CD4-positive, alpha-beta T cell treated with Interleukin-17A for 4 hours (primary cell): ENCODE results near the gene TBC1D2B.

Source experiments
- DNase-seq: peaks from one replicate; pipeline ENCODE4 v3.0.0-alpha.2; 2020; ENCODE audit warnings: mixed read lengths

The TBC1D2B gene

GRCh38 chr15:78024519-78024870, 53.0 kb downstream of the TBC1D2B start:
- DNase-seq, result no peak

GRCh38 chr15:78023865-78024518, 53.5 kb downstream of the TBC1D2B start:
- DNase-seq, result no peak

GRCh38 chr15:78023081-78023665, 54.3 kb downstream of the TBC1D2B start:
- no peak for DNase-seq

DNA sequence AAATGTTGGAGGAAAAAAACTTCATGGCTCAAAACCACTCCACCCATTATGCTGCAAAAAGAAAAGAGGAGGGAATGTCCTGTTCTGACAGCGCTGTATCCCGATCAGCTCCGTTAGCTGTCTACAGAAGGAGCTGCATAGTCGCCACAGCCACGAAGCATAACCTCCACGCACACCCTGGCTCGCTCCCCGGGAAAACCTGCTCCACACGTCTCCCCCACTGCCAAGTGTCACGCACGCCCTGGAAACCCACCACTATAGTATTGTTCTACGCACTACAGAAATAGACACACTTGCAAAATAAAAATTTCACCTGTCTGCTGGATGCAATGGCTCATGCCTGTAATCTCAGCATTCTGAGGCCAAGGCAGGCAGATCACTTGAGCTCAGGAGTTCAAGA, 55.8 kb downstream of the TBC1D2B start:
- no peak for DNase-seq

DNA sequence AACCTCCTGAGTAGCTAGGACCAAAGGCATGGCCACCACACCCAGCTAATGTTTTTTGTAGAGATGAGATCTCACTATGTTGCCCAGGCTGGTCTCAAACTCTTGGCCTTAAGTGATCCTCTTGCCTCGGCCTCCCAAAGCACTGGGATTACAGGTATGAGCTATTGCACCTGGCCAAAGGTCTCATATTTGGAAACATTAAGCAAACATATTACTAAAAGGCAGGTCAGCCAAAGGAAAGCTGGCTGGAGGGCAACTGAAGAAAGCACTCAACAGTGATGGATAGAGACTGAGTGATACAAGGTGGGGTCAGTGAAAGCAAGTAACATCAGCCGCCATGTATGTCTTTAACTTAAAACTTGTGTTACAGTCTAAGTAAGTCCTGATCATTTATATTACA, 57.5 kb downstream of the TBC1D2B start:
- DNase-seq, result no peak

GRCh38 chr15:78018946-78019644, 58.4 kb downstream of the TBC1D2B start:
- DNase-seq, result no peak

DNA sequence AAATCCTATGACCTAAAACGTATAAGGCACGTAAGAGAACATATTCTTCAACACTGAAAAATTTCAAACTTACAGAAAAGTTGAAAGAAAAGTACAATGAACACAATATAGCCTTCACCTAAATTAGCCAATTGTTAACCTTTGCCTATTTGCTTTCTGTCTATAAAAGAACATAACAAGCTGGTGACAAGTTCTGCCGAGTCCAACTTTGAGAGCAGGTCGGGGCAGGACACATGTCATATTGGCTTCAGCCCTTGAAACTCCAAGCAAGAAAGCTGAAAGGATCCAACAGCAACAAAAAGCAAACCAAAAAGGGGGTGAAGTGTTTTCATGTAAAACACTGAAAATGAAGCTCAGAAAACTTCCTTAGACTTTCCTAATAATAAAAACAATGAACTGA, 59.1 kb downstream of the TBC1D2B start:
- DNase-seq, result no peak

DNA sequence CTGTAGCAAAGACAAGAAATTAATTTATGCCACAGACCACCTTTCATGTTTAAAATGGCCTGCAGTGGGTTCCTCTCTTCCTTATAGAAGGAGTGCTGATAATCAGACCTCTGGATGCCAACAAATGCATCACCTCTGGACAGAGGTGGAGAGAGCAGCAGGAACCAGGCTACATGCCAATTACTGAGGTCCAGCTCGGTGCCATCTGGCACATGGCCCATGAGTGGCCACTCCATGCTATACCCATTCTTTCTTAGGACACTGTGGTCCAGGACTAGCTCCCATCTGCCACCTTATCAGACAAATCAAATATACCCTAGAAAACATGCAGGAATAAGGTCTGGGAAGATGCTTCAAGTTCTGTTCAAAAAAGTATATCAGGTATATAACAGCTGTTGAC, 60.7 kb downstream of the TBC1D2B start:
- no peak for DNase-seq

DNA sequence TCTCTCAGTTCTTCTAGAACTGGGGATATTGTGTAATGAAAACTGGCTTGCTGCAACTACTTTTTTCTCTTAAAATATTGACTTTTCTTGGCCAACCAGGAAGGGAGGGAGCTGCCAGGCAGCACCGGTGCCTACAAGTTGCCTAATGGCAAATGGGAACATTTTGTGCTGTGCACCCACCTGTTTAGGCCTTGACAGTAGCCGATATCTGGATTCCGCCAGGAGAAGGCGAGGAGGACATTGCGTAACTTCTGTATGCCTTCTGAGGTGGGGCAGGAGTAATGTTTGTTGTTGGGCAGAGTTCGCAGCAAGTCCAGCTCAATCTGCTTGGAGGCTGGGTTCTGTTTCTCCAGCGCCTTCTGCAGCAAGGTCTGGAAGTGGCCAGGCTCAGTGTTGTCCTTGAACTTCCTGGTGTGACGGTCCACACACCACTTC, 64.9 kb downstream of the TBC1D2B start:
- no peak for DNase-seq

DNA sequence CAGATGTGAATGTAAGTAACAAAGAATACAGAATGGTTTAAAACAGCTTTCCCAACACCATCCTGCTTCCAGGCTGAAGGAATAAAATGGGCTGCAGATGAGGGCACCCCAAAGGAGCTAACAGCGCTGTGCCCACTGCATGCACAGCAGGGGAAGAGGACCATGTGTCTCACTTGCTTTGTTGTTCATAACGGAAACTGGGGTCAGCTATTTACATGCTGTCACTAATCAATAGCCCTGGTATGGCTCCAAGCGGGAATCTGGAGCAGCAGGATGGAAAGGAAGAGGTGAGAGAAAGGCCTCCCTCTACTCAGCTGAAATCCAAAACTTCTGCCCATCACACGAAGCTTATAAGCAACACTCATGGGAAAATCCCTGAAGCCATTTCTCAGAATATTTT, 67.4 kb downstream of the TBC1D2B start:
- no peak for DNase-seq

GRCh38 chr15:78007964-78008886, 69.3 kb downstream of the TBC1D2B start:
- DNase-seq, result no peak

GRCh38 chr15:78007211-78007931, 70.1 kb downstream of the TBC1D2B start:
- DNase-seq, result no peak

GRCh38 chr15:78006567-78007205, 70.8 kb downstream of the TBC1D2B start:
- no peak for DNase-seq

- no peak for DNase-seq
Measured at GRCh38 chr15:78004919-78005634, 72.4 kb downstream of the TBC1D2B start.

DNA sequence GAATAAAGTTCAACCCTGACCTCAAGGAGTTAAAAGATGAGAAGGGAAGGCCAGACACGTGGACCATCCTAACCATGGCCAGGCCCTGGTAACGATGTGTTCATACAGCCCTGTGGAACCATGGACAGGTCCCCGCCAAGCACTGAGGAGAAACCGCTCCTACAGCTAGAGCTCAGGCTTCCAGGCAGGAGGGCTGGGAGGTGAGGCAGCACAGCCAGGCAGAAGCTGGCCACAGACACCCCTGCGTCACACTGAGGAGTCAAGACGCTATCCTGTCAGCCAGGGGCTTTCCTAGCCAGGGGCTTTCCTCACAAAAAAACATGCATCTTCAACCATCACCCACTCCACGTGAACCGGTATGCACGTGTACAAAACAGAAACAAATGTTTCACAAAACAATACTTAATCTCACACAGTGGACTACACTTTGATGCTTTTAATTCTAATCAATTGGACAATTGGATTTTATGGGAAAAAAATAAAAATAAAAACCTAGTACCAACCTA, 73.2 kb downstream of the TBC1D2B start:
- DNase-seq, result no peak

GRCh38 chr15:78003539-78004008, 73.9 kb downstream of the TBC1D2B start:
- no peak for DNase-seq

- DNase-seq, result no peak
Measured at GRCh38 chr15:78002996-78003395, 74.5 kb downstream of the TBC1D2B start.

GRCh38 chr15:78001656-78002055, 75.9 kb downstream of the TBC1D2B start:
- DNase-seq, result no peak

DNA sequence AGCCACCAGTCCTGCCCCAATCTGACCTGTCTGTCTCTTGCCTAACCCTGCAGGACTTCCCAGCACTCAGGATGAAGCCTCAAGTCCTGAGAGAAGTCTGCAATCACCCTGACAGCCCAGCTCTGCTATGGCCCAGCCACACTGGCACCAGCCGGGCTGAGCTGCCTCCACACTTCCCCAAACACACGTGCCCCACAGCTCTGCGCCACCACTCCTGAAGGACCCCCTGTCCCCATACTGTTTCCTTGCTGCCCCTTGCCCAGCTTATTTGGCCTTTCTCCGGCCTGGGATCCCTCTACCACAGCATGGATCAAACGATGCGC, 76.6 kb downstream of the TBC1D2B start:
- DNase-seq, result no peak

DNA sequence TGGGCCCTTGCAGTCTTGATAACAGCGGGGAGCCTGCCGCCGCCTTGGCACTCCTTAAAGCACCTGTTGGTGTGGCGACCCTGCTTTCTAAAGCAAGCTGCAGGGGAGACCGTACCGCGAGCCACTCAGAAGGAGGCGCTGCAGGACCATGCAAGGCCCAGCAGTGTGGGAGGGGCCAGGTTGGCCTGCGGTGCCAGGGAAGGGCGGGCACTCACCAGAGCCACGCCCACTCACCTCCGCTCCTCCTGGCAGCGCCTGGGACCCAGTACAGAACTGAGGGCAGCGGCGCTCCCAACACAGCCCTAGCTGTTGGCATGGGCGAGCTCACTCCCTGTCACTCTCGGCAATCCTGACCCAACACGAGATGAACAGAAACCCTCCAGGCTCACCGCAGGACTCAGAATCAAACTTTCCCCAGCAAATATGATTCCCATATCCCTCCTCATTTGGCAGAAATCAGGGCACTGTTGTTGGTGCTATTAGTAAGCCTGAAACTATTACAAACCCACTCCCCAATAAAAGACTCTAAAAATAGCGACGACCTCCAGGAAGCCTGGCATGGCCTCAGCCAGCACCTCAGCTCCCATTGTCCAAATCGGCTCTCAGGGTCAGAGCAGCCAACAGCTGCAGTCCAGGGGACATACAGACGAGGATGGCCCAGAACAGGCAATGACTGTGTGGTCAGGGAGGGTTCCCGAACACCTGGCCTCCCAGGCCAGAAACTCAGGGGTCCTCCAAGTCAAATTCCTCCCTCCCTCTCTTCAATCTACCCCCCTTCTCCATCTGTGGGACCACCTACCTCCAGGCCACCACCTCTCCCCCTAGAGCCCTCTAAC, 77.2 kb downstream of the TBC1D2B start:
- peak; percentile 87 for DNase-seq
